HepG2 (cell line): Measurements from ENCODE around the gene NME2. TPM values are rescaled to one million over a fixed set of nuclear protein-coding genes. Genes with fewer than 3 reads are reported as not detected.

Experiments
- HOXD1 ChIP-seq: sonication (generic); formaldehyde crosslinking; IDR thresholded peaks from 2 replicates; pipeline ENCODE4 v1.5.0; 2020; ENCODE audit warnings: missing genetic modification reagents
- KAT8 ChIP-seq: IDR thresholded peaks from 2 replicates; pipeline ENCODE4 v1.6.1; 2016; ENCODE audit warnings: missing genetic modification reagents, missing compliant biosample characterization
- LCORL ChIP-seq, 2 experiments: fragments of 450-650 bp in 1 of 2; sonication (generic) in 1 of 2; formaldehyde crosslinking in 1 of 2; IDR thresholded peaks; 2 replicates each; pipeline versions ENCODE4 v1.5.0 to v1.6.1; 2017 to 2020; ENCODE audit warnings: antibody characterized with exemption in 1 of 2, missing genetic modification reagents in 1 of 2
- MAX ChIP-seq: IDR thresholded peaks from 2 replicates; pipeline ENCODE4 v1.6.1; 2012; ENCODE audit warnings: inconsistent platforms
- MIER3 ChIP-seq: IDR thresholded peaks from 2 replicates; pipeline ENCODE4 v1.6.1; 2016; ENCODE audit warnings: missing compliant biosample characterization, borderline replicate concordance
- PAWR ChIP-seq: sonication (generic); formaldehyde crosslinking; IDR thresholded peaks from 2 replicates; pipeline ENCODE4 v1.4.0; 2020; ENCODE audit warnings: missing genetic modification reagents, mild to moderate bottlenecking, borderline replicate concordance
- PRDM15 ChIP-seq: sonication (generic); formaldehyde crosslinking; IDR thresholded peaks from 2 replicates; pipeline ENCODE4 v1.4.0; 2020; ENCODE audit warnings: missing genetic modification reagents
- RBFOX2 ChIP-seq: fragments of 200-400 bp; formaldehyde crosslinking; IDR thresholded peaks from 2 replicates; pipeline ENCODE4 v1.6.1; 2017; ENCODE audit warnings: low read depth, mild to moderate bottlenecking, low read length
- REXO4 ChIP-seq: sonication (generic); formaldehyde crosslinking; IDR thresholded peaks from 2 replicates; pipeline ENCODE4 v1.8.0; 2022; ENCODE audit warnings: missing genetic modification reagents, mild to moderate bottlenecking, borderline replicate concordance
- SALL2 ChIP-seq: sonication (generic); formaldehyde crosslinking; IDR thresholded peaks from 2 replicates; pipeline ENCODE4 v1.8.1; 2023; ENCODE audit warnings: mild to moderate bottlenecking, missing genetic modification reagents, inconsistent platforms
- SRY ChIP-seq: sonication (generic); formaldehyde crosslinking; IDR thresholded peaks from 2 replicates; pipeline ENCODE4 v1.8.0; 2022; ENCODE audit warnings: mild to moderate bottlenecking, missing genetic modification reagents
- TERF1 ChIP-seq: sonication (generic); formaldehyde crosslinking; IDR thresholded peaks from 2 replicates; pipeline ENCODE4 v1.8.0; 2022; ENCODE audit warnings: mild to moderate bottlenecking, missing genetic modification reagents, moderate library complexity
- TGIF2 ChIP-seq: IDR thresholded peaks from 2 replicates; pipeline ENCODE4 v1.6.1; 2016; ENCODE audit warnings: control low read depth, missing compliant biosample characterization
- TP53 ChIP-seq: sonication (generic); formaldehyde crosslinking; conservative IDR thresholded peaks from 2 replicates; pipeline ENCODE4 v1.4.0; 2020; ENCODE audit warnings: missing genetic modification reagents
- ZNF224 ChIP-seq: sonication (generic); formaldehyde crosslinking; IDR thresholded peaks from 2 replicates; pipeline ENCODE4 v1.5.0; 2020; ENCODE audit warnings: mild to moderate bottlenecking, missing genetic modification reagents
- ZNF225 ChIP-seq: sonication (generic); formaldehyde crosslinking; IDR thresholded peaks from 2 replicates; pipeline ENCODE4 v1.4.0; 2020; ENCODE audit warnings: mild to moderate bottlenecking, missing genetic modification reagents
- ZNF337 ChIP-seq: sonication (generic); formaldehyde crosslinking; IDR thresholded peaks from 2 replicates; pipeline ENCODE4 v1.5.1; 2020; ENCODE audit warnings: missing genetic modification reagents, low read depth, mild to moderate bottlenecking, borderline replicate concordance
- ZNF34 ChIP-seq: sonication (generic); formaldehyde crosslinking; IDR thresholded peaks from 2 replicates; pipeline ENCODE4 v1.4.0; 2020; ENCODE audit warnings: mild to moderate bottlenecking, missing genetic modification reagents, borderline replicate concordance
- ZNF503 ChIP-seq: sonication (generic); formaldehyde crosslinking; IDR thresholded peaks from 2 replicates; pipeline ENCODE4 v1.4.0; 2020; ENCODE audit warnings: missing genetic modification reagents
- ZNF564 ChIP-seq: sonication (generic); formaldehyde crosslinking; IDR thresholded peaks from 2 replicates; pipeline ENCODE4 v1.8.1; 2023; ENCODE audit warnings: mild to moderate bottlenecking, missing genetic modification reagents
- ZNF674 ChIP-seq: sonication (generic); formaldehyde crosslinking; IDR thresholded peaks from 2 replicates; pipeline ENCODE4 v1.5.0; 2020; ENCODE audit warnings: low read depth, mild to moderate bottlenecking, missing genetic modification reagents
- ZNF879 ChIP-seq: sonication (generic); formaldehyde crosslinking; IDR thresholded peaks from 2 replicates; pipeline ENCODE4 v1.8.1; 2023; ENCODE audit warnings: missing genetic modification reagents
- ZSCAN21 ChIP-seq: sonication (generic); formaldehyde crosslinking; IDR thresholded peaks from 2 replicates; pipeline ENCODE4 v1.8.0; 2022; ENCODE audit warnings: mild to moderate bottlenecking, missing genetic modification reagents, moderate library complexity, borderline replicate concordance
- polyA plus RNA-seq, 8 experiments: library from polyadenylated mRNA; depleted of rRNA in 3 of 8; stranded (reverse) in 7 of 8; unstranded in 1 of 8; fragments of >200 nt; fragmentation: Illumina TruSeq in 4 of 8; extraction: Trizol in 4 of 8; gene quantifications; 2 replicates each; pipeline versions ENCODE4 v1.2.1 to v1.2.3, GENCODE V29; 2011 to 2016; ENCODE audit warnings: low read depth in 4 of 8, missing spikeins in 1 of 8, mixed read lengths in 1 of 8; ENCODE audit not compliant: insufficient read depth in 1 of 8
- total RNA-seq, 5 experiments: library from RNA; depleted of rRNA; stranded (reverse); fragments of >200 nt; fragmentation: Illumina TruSeq; extraction: Trizol; gene quantifications; 2 replicates each; pipeline ENCODE4 v1.2.3, GENCODE V29; 2016; ENCODE audit warnings: low read depth in 1 of 5

NME2 gene
- total and polyA plus RNA-seq, 2 of the 13 experiments (the other 11 are each of a cell fraction or from before 2014, with no cell fraction given) = 790 to 1,213 TPM

- TF ChIP-seq PRDM15 (CRISPR knock-in tag) (peak; percentile 79; the same call in 1 of the 2 replicates), LCORL (IDR thresholded peaks at IDR 0.05) (0 out of 2 replicates have a peak, but pooled peaks have one; percentile 11), LCORL (CRISPR knock-in tag; IDR thresholded peaks at IDR 0.05) (peak; percentile 95), HOXD1 (CRISPR knock-in tag) (peak; percentile 92), ZNF224 (CRISPR knock-in tag) (peak; percentile 91; the same call in 1 of the 2 replicates), ZNF225 (CRISPR knock-in tag) (peak; percentile 99), REXO4 (peak; percentile 92; the same call in 1 of the 2 replicates), ZNF564 (CRISPR knock-in tag) (peak; percentile 76; the same call in 1 of the 2 replicates), ZSCAN21 (peak; percentile 95), SRY (CRISPR knock-in tag) (peak; percentile 68), ZNF879 (peak; percentile 87), TGIF2 (CRISPR knock-in tag) (peak; percentile 99), KAT8 (CRISPR knock-in tag) (peak; percentile 100), TERF1 (CRISPR knock-in tag) (0 out of 2 replicates have a peak, but pooled peaks have one; percentile 54), TP53 (CRISPR knock-in tag) (peak; percentile 93; the same call in 1 of the 2 replicates), PAWR (peak; percentile 99), ZNF674 (CRISPR knock-in tag) (no peak), ZNF337 (CRISPR knock-in tag) (no peak; the same call in 1 of the 2 replicates), SALL2 (peak; percentile 100), ZNF34 (CRISPR knock-in tag) (peak; percentile 100), MAX (peak; percentile 100), MIER3 (CRISPR knock-in tag) (peak; percentile 99), ZNF503 (CRISPR knock-in tag) (peak; percentile 97), RBFOX2 (peak; percentile 93)
Observed at GRCh38 chr17:51153210-51154072, 12.8 kb upstream of the NME2 start, which contains the start of gene NME1 (continued).
